MV-4-11 (cell line): ENCODE measurements around the gene TRAF2.
"Not testable (repeated sequence)": the region's sequence is repeated elsewhere in the genome, so short reads cannot be mapped to it uniquely, and the experiment has no call there.

Source experiments
- DNase-seq: peaks from one replicate; lab custom pipeline; 2025; lab: John Stamatoyannopoulos, UW

The TRAF2 gene

GRCh38 chr9:136885950-136886578 lies at the start of gene TRAF2:
Gene TRAF2, plus strand, starts transcription at chr9:136886516. Its CDS starts 12,225 bp downstream, at chr9:136898741.
- DNase-seq: peak; percentile 97

- no peak for DNase-seq
Measured at GRCh38 chr9:136837146-136837855, 49.0 kb upstream of the TRAF2 start.

GRCh38 chr9:136837856-136838277 lies 48.4 kb upstream of the TRAF2 start:
- DNase-seq: not testable (repeated sequence)

GRCh38 chr9:136838314-136839228 lies 47.7 kb upstream of the TRAF2 start:
- DNase-seq: no peak

GRCh38 chr9:136839229-136840139 lies 46.8 kb upstream of the TRAF2 start:
- no peak for DNase-seq

DNA sequence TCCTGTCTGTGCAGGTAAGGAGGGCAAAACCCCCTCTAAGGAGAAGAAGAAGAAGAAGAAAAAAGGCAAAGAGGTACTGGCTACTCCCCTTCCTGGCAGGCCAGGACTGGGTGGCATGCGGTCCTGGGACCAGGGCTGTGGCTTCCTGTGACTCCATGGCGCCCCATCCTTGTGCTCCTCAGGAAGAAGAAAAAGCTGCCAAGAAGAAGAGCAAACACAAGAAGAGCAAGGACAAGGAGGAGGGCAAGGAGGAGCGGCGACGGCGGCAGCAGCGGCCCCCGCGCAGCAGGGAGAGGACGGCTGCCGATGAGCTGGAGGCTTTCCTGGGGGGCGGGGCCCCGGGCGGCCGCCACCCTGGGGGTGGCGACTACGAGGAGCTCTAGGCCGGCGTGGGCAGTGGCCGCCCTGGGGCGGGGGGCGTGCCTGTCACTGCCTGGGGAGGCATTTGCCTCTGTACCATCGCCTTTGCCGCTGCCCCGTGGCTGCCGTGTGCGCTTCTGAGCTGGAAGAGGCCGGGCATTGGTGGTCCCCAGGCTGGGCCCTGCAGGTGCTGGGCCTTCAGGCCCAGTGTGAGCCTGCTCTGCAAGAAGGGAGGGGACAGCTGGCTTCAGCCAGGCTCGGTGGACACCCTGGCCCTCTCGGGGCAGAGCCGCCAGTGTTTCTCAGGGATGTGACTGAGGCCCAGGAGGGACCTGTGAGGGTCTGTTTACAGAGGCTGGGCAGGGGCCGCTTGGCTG lies 46.0 kb upstream of the TRAF2 start:
- no peak for DNase-seq

DNA sequence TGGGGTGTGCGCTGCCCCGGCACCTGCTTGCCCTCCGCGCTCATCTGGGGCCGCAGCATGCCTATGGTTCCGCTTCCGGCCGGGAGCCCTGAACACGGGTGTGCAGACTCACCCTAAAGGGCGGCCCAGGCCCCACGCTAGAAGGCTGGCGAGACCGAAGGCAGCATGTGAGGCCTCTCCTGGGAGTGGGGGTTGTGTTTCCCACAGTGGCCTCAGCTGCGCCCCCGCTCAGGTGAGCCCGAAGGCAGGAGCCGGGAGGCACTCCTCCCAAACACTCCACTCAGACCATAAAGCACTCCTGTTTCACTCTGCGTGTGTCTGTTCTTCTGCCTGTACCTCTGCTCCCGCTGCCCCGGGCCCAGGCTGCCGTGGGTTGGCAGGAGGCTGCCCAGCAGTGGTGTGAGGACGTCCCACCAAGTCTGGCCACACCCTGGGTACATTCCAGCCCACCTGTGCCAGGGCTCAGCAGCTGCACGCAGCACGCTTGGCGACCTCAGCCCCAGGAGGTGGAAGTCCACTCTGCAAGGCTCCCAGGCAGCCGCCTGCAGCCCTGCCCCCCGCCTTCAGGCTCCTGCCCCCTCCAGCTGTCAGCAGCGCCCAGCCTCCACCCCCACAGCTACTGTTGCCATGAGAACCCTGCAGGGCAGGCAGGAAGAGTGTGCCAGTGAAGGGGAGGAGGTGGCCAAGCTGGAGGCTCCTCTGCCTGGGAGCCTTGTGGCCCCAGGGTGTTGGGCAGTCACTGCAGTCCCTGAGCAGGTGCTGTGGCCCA lies 45.3 kb upstream of the TRAF2 start:
- peak; percentile 29 for DNase-seq

- DNase-seq: not testable (repeated sequence)
Measured at GRCh38 chr9:136841646-136842379, 44.5 kb upstream of the TRAF2 start.

- peak; percentile 74 for DNase-seq
Measured at GRCh38 chr9:136842380-136842948, 43.9 kb upstream of the TRAF2 start, which contains the start of gene AJM1. Gene AJM1, plus strand, starts transcription at chr9:136842478. Its CDS starts 1,937 bp downstream, at chr9:136844415.

- DNase-seq: not testable (repeated sequence)
Measured at GRCh38 chr9:136843159-136843800, 43.0 kb upstream of the TRAF2 start.

DNA sequence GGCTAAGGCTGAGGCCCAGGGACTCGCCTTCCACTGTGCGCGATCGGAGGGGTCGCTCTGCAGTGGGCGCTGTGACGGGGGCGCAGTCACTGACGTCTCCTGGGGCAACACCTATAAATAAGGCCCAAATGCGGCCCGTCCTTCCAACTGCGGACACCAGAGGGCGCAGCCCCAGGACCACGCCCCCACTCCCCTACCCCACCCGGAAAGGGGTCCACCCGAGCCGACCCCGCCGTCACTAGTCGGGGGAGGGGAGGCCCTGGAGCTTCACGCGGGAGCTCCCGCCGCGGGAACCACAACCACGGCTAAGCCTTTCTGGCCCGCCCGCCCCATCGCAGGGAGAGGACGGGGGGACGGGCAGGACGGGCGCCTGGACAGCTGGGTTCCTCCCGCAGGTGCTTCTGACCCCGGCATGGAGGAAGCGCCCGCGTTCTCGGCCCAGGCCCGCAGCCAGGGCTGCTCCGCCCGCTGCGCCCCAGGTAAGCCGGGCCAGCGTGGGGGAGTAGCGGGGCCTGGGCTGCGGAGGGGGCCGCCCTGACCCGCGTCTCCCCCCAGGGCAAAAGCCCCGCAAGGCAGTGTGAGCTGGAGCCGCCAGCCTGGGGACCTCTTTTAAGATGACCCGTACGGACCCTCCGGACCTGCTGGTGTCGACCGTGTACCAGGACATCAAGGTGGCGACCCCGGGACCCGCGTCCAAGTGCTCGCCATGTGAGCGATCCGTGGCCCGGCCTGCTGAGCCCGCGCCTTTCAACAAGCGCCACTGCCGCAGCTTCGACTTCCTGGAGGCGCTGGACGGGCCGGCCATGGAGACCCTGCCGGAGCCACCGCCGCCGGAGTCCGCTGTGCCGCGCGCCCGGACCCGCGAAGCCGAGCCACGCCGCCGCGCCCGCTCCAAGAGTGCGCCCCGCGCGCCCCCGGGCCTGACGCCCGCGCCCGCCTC lies 42.2 kb upstream of the TRAF2 start:
- DNase-seq: not testable (repeated sequence)

DNA sequence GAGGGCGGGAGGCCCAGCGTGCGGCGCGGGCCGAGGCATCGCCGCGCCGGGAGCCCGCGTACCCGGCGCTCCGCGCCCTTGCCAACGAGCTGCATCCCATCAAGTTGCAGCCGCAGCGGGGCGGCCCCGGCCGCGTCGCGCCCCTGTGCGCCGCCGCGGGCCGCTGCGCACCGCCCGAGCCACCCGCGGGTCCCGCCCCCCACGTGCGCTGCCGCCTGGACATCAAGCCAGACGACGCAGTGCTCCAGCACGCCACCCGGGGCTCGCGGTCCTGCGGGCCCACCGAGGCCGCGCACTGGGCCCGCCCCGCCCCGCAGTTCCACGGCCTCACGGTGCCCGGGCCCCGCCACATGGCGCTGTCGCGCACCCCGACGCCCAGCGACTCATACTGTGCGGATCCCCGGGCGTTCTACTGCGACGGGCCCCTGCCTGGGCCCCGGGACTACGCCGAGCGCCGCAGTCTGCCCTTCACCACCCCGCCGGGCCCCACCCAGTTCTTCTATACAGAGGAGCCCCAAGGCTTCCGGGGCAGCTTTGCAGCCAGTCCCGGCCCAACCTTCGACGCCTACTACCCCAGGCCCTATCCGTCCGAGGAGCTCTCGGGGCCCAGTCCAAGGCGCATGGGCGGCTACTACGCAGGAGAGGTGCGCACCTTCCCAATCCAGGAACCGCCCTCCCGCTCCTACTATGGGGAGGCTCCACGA lies 41.4 kb upstream of the TRAF2 start:
- no peak for DNase-seq

DNA sequence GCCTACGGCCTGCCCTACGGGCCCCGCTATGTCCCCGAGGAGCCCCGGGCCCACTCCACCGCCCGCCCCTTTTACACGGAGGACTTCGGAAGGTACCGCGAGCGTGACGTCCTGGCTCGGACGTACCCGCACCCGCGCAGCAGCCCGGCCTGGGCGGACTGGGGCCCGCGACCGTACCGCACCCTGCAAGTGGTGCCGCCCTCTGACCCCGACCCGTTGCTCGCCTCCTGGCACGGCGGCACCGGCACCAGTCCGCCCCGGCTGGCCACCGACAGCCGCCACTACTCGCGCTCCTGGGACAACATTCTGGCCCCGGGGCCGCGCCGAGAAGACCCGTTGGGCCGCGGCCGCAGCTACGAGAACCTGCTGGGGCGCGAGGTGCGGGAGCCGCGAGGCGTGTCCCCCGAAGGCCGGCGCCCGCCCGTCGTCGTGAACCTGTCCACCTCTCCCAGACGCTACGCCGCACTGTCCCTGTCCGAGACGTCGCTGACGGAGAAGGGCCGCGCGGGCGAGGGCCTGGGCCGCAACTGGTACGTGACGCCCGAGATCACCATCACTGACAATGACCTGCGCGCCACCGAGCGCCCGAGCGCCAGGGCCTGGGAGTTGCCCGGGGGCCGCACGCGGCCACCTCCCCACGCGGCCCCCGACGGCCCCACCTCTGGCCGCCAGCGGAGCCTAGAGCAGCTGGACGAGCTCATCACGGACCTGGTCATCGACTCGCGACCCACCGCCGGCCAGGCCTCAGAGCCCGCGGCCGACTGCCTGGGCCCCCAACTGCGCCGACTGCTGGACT lies 40.7 kb upstream of the TRAF2 start:
- DNase-seq: no peak

DNA sequence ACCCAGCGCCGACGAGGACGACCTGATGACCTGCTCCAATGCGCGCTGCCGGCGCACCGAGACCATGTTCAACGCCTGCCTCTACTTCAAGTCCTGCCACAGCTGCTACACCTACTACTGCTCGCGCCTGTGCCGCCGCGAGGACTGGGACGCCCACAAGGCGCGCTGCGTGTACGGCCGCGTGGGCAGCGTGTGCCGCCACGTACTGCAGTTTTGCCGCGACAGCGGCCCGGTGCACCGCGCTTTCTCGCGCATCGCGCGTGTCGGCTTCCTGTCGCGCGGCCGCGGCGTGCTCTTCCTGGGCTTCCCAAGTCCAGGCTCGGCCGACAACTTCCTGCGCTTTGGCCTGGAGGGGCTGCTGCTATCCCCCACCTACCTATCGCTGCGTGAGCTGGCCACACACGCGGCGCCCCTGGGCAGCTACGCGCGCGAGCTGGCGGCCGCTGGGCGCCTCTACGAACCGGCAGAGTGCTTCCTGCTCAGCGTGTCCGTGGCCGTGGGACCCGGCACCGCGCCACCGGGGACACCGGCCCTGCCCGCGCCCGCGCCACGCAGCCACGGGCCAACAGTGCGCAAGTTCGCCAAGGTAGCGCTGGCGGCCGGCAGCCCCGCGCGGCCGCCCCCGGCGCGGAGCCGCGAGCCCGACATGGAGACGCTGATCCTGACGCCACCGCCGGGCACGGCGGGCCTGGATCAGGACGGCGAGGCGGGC lies 39.8 kb upstream of the TRAF2 start:
- no peak for DNase-seq
